Omental fat pad (tissue), 4 donors: ENCODE results near the gene GPER1. TPM values are rescaled to one million over a fixed set of nuclear protein-coding genes. Genes with fewer than 3 reads are reported as not detected.
A peak's percentile ranks its signal among the peaks of the same experiment; 100 is the strongest.

Experiments used
- ATAC-seq: fragments of 150-250 bp; one replicate; pipeline ENCODE4 v1.9.1; 2016; ENCODE audit warnings: mild to moderate bottlenecking, moderate library complexity; ENCODE audit not compliant: low FRiP score
- DNase-seq: peaks from one replicate; pipeline ENCODE4 v3.0.0-alpha.2; 2019; ENCODE audit warnings: low spot score
- total RNA-seq, 4 donors: library from RNA; depleted of rRNA; stranded (reverse); fragments of >200 nt; gene quantifications; one replicate each; pipeline ENCODE4 v1.1.0, GENCODE V29; 2016
- TF ChIP-seq, protein P1 (sequence below), 3 donors: fragments of 450-650 bp; IDR thresholded peaks; one replicate each; pipeline ENCODE4 v1.5.1; 2016 to 2017; ENCODE audit warnings: antibody characterized with exemption in 3 of 3, mild to moderate bottlenecking in 3 of 3, moderate library complexity in 2 of 3

The GPER1 gene
- total RNA-seq, 4 donors from 2014 or later, result 3.2 to 18.9 (median 4.1) TPM

DNA sequence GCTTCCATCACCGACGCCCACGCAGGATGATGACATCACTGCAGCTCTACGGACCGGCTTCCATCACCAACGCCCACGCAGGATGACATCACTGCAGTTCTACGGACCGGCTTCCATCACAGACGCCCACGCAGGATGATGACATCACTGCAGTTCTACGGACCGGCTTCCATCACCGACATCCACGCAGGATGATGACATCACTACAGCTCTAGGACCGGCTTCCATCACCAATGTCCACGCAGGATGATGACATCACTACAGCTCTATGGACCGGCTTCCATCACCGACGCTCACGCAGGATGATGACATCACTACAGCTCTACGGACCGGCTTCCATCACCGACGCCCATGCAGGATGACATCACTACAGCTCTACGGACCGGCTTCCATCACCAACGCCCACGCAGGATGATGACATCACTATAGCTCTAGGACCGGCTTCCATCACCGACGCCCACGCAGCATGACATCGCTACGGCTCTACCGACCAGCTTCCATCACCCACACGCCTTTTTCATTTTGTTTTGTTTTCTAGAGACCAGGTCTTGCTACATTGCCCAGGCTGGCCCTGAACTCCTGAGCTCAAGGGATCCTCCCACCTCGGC, 29.5 kb downstream of the GPER1 start:
- TF ChIP-seq, protein P1, sequence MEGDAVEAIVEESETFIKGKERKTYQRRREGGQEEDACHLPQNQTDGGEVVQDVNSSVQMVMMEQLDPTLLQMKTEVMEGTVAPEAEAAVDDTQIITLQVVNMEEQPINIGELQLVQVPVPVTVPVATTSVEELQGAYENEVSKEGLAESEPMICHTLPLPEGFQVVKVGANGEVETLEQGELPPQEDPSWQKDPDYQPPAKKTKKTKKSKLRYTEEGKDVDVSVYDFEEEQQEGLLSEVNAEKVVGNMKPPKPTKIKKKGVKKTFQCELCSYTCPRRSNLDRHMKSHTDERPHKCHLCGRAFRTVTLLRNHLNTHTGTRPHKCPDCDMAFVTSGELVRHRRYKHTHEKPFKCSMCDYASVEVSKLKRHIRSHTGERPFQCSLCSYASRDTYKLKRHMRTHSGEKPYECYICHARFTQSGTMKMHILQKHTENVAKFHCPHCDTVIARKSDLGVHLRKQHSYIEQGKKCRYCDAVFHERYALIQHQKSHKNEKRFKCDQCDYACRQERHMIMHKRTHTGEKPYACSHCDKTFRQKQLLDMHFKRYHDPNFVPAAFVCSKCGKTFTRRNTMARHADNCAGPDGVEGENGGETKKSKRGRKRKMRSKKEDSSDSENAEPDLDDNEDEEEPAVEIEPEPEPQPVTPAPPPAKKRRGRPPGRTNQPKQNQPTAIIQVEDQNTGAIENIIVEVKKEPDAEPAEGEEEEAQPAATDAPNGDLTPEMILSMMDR (IDR thresholded peaks at IDR 0.05), result no peak
- ATAC-seq, result no peak
- no peak for DNase-seq

DNA sequence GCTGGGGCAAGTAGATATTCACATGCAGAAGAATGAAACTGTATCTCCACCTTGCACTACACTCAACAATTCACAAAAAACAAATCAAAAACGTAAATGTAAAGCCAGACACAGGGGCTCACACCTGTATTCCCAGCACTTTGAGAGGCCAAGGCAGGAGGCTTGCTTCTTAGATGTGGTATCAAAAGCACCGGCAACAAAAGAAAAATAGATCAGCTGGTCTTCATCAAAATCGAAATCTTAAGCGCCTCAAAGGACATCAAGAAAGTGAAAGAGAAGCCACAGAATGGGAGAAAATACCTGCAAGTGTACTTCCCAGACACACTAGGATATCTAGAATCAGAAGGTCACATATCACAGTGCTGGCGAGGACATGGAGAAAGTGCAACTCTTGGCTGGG, 31.3 kb downstream of the GPER1 start:
- TF ChIP-seq, protein P1 (IDR thresholded peaks at IDR 0.05), result no peak
- no peak for ATAC-seq
- DNase-seq, result peak; percentile 3

DNA sequence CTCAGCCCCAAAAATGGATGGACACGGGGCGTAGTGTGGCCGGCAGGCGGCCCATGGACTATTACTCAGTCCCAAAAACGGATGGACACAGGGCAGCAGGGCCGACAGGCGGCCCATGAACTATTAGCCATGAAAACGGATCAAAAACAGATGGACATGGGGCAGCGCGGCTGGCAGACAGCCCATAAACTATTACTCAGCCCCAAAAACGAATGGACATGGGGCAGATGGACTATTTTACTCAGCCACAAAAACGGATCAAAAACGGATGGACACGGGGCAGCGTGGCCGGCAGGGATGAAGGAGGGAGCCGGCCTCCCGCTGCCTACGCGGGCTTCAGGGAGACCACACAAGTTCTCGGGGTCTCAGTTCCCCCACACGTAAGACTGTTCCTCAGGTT, 32.9 kb downstream of the GPER1 start:
- TF ChIP-seq, protein P1 (IDR thresholded peaks at IDR 0.05), result no peak

DNA sequence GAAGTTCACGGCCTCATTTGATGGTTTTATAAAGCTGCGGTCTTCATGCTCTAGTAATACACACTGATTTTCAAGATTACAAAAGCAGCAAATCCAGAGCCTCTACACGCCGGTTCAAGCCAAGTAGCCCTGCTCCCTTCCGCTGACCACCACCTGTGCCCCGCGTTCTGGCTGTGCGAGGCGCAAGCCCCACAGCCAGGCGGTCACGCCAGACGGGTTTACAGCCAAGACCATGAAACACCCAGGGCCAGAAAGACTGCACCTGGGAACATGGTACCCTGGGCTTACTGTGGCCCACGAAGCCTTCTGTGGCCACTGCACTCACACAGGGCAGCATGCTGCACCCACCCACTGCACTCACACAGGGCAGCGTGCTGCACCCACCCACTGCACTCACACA, 33.6 kb downstream of the GPER1 start:
- ATAC-seq, result no peak
- TF ChIP-seq, protein P1 (IDR thresholded peaks at IDR 0.05), result no peak
- DNase-seq, result no peak

More for the DNA sequence above, 32.9 kb downstream of the GPER1 start:
- no peak for DNase-seq
- no peak for ATAC-seq

DNA sequence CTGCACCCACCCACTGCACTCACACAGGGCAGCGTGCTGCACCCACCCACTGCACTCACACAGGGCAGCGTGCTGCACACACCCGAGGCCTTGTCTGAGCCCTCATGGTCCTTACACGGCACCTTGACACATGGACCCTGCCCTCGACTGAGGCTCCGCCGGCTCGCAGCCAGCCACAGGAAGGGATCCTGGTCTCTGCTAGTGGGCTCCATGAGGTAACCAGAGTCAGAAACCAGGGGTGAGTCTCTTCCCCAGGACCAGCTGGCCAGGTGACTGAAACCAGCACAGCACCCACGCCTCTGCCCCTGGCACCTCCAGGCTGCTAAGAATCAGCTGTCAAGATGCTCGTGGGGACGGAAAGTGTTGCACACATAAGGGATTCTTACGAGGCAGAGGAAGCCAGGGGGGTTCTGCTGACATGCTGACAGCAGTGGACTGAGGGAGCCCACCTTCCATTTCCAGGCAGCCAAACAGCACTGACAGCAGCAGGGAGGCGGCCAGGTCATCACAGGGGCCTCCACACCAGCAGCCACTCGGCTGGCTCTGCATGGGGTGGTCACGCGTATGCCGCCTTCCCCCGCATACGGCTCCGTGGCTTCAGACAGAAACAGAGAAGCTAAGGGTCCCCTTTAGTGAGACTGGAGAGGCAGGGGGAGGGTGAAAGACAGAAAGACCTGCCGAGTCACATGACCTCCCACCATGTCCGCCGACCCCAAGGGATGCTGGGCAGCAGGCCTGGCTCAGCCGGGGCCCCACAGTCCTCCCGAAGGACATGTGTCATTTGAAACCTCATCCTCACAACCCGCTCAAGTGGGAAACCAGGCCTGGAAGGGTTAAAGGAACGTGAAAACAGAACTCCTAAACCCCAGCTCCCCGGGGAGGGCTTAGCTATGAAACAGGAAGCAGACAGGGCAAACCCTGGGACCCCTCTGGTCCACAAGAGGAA, 34.2 kb downstream of the GPER1 start:
- TF ChIP-seq, protein P1 (IDR thresholded peaks at IDR 0.05), result no peak
- DNase-seq (no peak), ATAC-seq (no peak)

DNA sequence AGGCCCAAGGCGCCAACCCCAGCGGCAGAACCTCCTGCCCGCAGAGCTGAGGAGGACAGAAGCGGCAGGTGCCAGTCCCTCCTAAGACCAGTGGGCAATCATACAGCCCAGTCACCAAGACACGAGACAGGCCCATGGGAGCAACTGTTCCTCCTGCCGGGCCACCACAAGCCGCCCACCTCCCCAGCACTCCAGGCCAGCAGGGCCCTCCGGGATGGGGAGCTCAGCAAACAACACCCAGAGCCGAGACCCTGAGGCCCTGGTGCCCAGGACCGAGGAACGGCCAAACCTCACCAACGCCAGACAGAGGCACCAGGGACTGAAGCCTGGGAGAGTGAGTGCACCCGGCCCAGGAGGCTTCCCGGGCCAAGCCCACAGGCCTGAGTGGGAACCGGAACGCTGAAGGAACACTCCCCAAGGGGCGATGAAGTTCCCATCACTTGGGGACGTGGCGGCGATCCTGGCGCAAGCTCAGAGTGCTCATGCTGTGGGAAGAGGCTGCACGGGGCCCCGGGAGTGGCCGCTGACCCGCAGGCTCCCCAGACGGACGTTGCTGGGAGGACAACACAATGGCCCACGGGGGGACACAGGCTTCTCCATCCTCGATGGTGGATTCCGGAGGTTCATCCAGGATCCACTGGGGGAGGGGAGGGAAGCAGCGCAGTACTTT, 35.1 kb downstream of the GPER1 start:
- DNase-seq, result no peak
- TF ChIP-seq, protein P1 (IDR thresholded peaks at IDR 0.05), result no peak
- ATAC-seq, result no peak
